ENCODE data around the gene AP3B1.

AP3B1 gene

GRCh38 chr5:78116167-78116566 is 178.3 kb downstream of the AP3B1 start:
- Histone ChIP-seq H3K9me2 (replicated peaks; ENCODE audit: insufficient read depth, low read length) (no peaks in the 10 kb centered on the region), H3F3A (ENCODE audit: insufficient read depth) (peaks cover 4% of the 10 kb centered on the region; the same call in 1 of the 2 replicates), H3K79me2 (ENCODE audit: insufficient read depth, low read length) (no peaks in the 10 kb centered on the region), H3K36me3 (ENCODE audit: low read length) (peaks cover 16% of the 10 kb centered on the region), H3K27ac (ENCODE audit: low read depth, low read length) (no peak overlapping the region), H3K27me3 (ENCODE audit: low read length) (no peaks in the 10 kb centered on the region), H3K4me2 (ENCODE audit: low read depth, low read length, poor library complexity, severe bottlenecking) (no peak overlapping the region), H2AFZ (ENCODE audit: low read depth, low read length, severe bottlenecking) (no peak overlapping the region), H3K9ac (ENCODE audit: low read length) (no peak overlapping the region), H3K4me3 (ENCODE audit: insufficient read depth, low read length, poor library complexity, severe bottlenecking) (no peak overlapping the region), H3K9me3 (ENCODE audit: insufficient read depth, low read length) (no peaks in the 10 kb centered on the region), H4K20me1 (ENCODE audit: low read depth, low read length) (no peaks in the 10 kb centered on the region)
- TF ChIP-seq EZH2phosphoT487 (conservative IDR thresholded peaks at IDR 0.05; ENCODE audit: low read length) (no peak), CTCF (IDR thresholded peaks at IDR 0.05; ENCODE audit: insufficient read depth, low read length, poor library complexity, severe bottlenecking) (no peak)

- Histone ChIP-seq H3K4me2 (ENCODE audit: low read depth, low read length, poor library complexity, severe bottlenecking) (no peak overlapping the region), H4K20me1 (ENCODE audit: low read depth, low read length) (no peaks in the 10 kb centered on the region), H3K9me3 (ENCODE audit: insufficient read depth, low read length) (no peaks in the 10 kb centered on the region), H3K4me3 (ENCODE audit: insufficient read depth, low read length, poor library complexity, severe bottlenecking) (no peak overlapping the region), H3K27me3 (ENCODE audit: low read length) (no peaks in the 10 kb centered on the region), H2AFZ (ENCODE audit: low read depth, low read length, severe bottlenecking) (no peak overlapping the region), H3K79me2 (ENCODE audit: insufficient read depth, low read length) (no peaks in the 10 kb centered on the region), H3K27ac (ENCODE audit: low read depth, low read length) (no peak overlapping the region), H3F3A (ENCODE audit: insufficient read depth) (peaks cover 7% of the 10 kb centered on the region), H3K9me2 (replicated peaks; ENCODE audit: insufficient read depth, low read length) (no peaks in the 10 kb centered on the region), H3K36me3 (ENCODE audit: low read length) (peaks cover 25% of the 10 kb centered on the region), H3K9ac (ENCODE audit: low read length) (no peak overlapping the region)
- TF ChIP-seq EZH2phosphoT487 (conservative IDR thresholded peaks at IDR 0.05; ENCODE audit: low read length) (no peak), CTCF (IDR thresholded peaks at IDR 0.05; ENCODE audit: insufficient read depth, low read length, poor library complexity, severe bottlenecking) (no peak)
These were observed 180.7 kb downstream of the AP3B1 start for GRCh38 chr5:78113689-78114264.

- H3F3A ChIP-seq (ENCODE audit: insufficient read depth) = peaks cover 7% of the 10 kb centered on the region
- no peaks in the 10 kb centered on the region for H3K9me3 ChIP-seq (ENCODE audit: insufficient read depth, low read length)
- H3K79me2 ChIP-seq (ENCODE audit: insufficient read depth, low read length) = no peaks in the 10 kb centered on the region
- no peak for TF ChIP-seq CTCF (IDR thresholded peaks at IDR 0.05; ENCODE audit: insufficient read depth, low read length, poor library complexity, severe bottlenecking)
- no peak for TF ChIP-seq EZH2phosphoT487 (conservative IDR thresholded peaks at IDR 0.05; ENCODE audit: low read length)
- no peak overlapping the region for H3K9ac ChIP-seq (ENCODE audit: low read length)
- no peaks in the 10 kb centered on the region for H3K27me3 ChIP-seq (ENCODE audit: low read length)
- no peaks in the 10 kb centered on the region for H3K9me2 ChIP-seq (replicated peaks; ENCODE audit: insufficient read depth, low read length)
- no peaks in the 10 kb centered on the region for H4K20me1 ChIP-seq (ENCODE audit: low read depth, low read length)
- no peak overlapping the region for H3K4me2 ChIP-seq (ENCODE audit: low read depth, low read length, poor library complexity, severe bottlenecking)
- H3K36me3 ChIP-seq (ENCODE audit: low read length) = peaks cover 25% of the 10 kb centered on the region
- H2AFZ ChIP-seq (ENCODE audit: low read depth, low read length, severe bottlenecking) = no peak overlapping the region
- no peak overlapping the region for H3K27ac ChIP-seq (ENCODE audit: low read depth, low read length)
- no peak overlapping the region for H3K4me3 ChIP-seq (ENCODE audit: insufficient read depth, low read length, poor library complexity, severe bottlenecking)
These were observed 181.6 kb downstream of the AP3B1 start for GRCh38 chr5:78112931-78113330.

Measured in SU-DHL-6 (cell line).